GM12878 (cell line): Measurements from ENCODE around the gene MAST4. TPM values are rescaled to one million over a fixed set of nuclear protein-coding genes. Genes with fewer than 3 reads are reported as not detected.

Experiments used
- ATF3 ChIP-seq: IDR thresholded peaks from 2 replicates; pipeline ENCODE4 v1.6.1; 2011; ENCODE audit warnings: low read depth, mild to moderate bottlenecking, low read length, moderate library complexity, borderline replicate concordance; ENCODE audit errors: extremely low read depth
- CUX1 ChIP-seq: IDR thresholded peaks from 2 replicates; pipeline ENCODE4 v1.6.1; 2012; ENCODE audit warnings: improper control_type of control experiment, low read depth, low read length; ENCODE audit not compliant: insufficient replicate concordance
- HCFC1 ChIP-seq: fragments of 150-350 bp; IDR thresholded peaks from 2 replicates; pipeline ENCODE4 v1.6.1; 2014; ENCODE audit warnings: low read length
- IKZF1 ChIP-seq: fragments of 450-650 bp; conservative IDR thresholded peaks from 2 replicates; pipeline ENCODE4 v1.6.1; 2017; ENCODE audit warnings: antibody characterized with exemption, mild to moderate bottlenecking
- NR2C2 ChIP-seq: IDR thresholded peaks from 2 replicates; pipeline ENCODE4 v1.6.1; 2011; ENCODE audit warnings: borderline replicate concordance, low read depth; ENCODE audit not compliant: control insufficient read depth, insufficient read length
- PBX3 ChIP-seq: IDR thresholded peaks from 2 replicates; pipeline ENCODE4 v1.6.1; 2011; ENCODE audit warnings: mild to moderate bottlenecking, low read depth, low read length, moderate library complexity; ENCODE audit not compliant: insufficient replicate concordance
- TCF7 ChIP-seq: IDR thresholded peaks from 2 replicates; pipeline ENCODE4 v1.6.1; 2014; ENCODE audit warnings: antibody characterized with exemption, borderline replicate concordance
- USF2 ChIP-seq: IDR thresholded peaks from 2 replicates; pipeline ENCODE4 v1.6.1; 2011; ENCODE audit warnings: low read depth, low read length, improper control_type of control experiment, borderline replicate concordance
- YY1 ChIP-seq: IDR thresholded peaks from 2 replicates; pipeline ENCODE4 v1.6.1; 2011; ENCODE audit warnings: low read depth, mild to moderate bottlenecking, low read length
- polyA plus RNA-seq, 11 experiments: library from polyadenylated mRNA; depleted of rRNA in 4 of 11; unstranded in 6 of 11; stranded (reverse) in 5 of 11; fragments of >200 nt; fragmentation: Nextera tagmentation in 4 of 11; fragmentation: Illumina TruSeq in 1 of 11; extraction: Ambion mirVana in 4 of 11; extraction: Trizol in 1 of 11; gene quantifications; 1 replicate in 1 of 11; 2 replicates in 10 of 11; pipeline versions ENCODE4 v1.2.1 to v1.2.3, GENCODE V29; 2011 to 2016; ENCODE audit warnings: inconsistent platforms in 2 of 11, missing spikeins in 2 of 11, low read depth in 1 of 11
- total RNA-seq, 4 experiments: library from RNA; depleted of rRNA in 3 of 4; stranded (reverse); fragments of >200 nt in 3 of 4; fragmentation: Illumina TruSeq in 1 of 4; extraction: Trizol in 1 of 4; gene quantifications; 2 replicates each; pipeline versions ENCODE4 v1.2.1 to v1.2.3, GENCODE V29; 2013 to 2021

Gene MAST4
- total and polyA plus RNA-seq, 10 of the 15 experiments (the other 5 are each of a cell fraction or from before 2014, with no cell fraction given) = 0.02 to 1.6 (median 0.29) TPM; not detected in 1

- TF ChIP-seq CUX1 (no peak), IKZF1 (no peak), NR2C2 (no peak), TCF7 (no peak), PBX3 (no peak), HCFC1 (no peak), ATF3 (no peak), USF2 (no peak), YY1 (no peak)
Observed at GRCh38 chr5:66828046-66828547, 231.9 kb downstream of the MAST4 start (continued).
